ENCODE data around the gene NOM1.
"Not testable (repeated sequence)": the region's sequence is repeated elsewhere in the genome, so short reads cannot be mapped to it uniquely, and the experiment has no call there.

NOM1 gene

GRCh38 chr7:156949541-156950380, at the start of gene NOM1:
Gene NOM1 (plus strand): TSS chr7:156949712. CDS start chr7:156949738, 26 bp downstream.
- peak within 1 kb of the TSS; percentile 97 for H3K4me3 ChIP-seq (replicated peaks; ENCODE audit: low read depth, low read length)
- peak; percentile 89 for DNase-seq (ENCODE audit: extremely low read depth, insufficient read length)
- TF ChIP-seq CTCF (IDR thresholded peaks at IDR 0.05; ENCODE audit: insufficient read depth, low read length, poor library complexity, severe bottlenecking), result no peak
- H3K36me3 ChIP-seq (ENCODE audit: control insufficient read depth, insufficient read depth, low read length), result peaks cover 12% of the 10 kb centered on the region
- H3K27me3 ChIP-seq (replicated peaks; ENCODE audit: control insufficient read depth, insufficient read depth, low read length), result no peaks in the 10 kb centered on the region

GRCh38 chr7:156900093-156900492, 49.4 kb upstream of the NOM1 start:
- H3K27me3 ChIP-seq (replicated peaks; ENCODE audit: control insufficient read depth, insufficient read depth, low read length); H3K36me3 ChIP-seq (ENCODE audit: control insufficient read depth, insufficient read depth, low read length); H3K4me3 ChIP-seq (replicated peaks; ENCODE audit: low read depth, low read length); DNase-seq (ENCODE audit: extremely low read depth, insufficient read length): not testable (repeated sequence)

- TF ChIP-seq CTCF (IDR thresholded peaks at IDR 0.05; ENCODE audit: insufficient read depth, low read length, poor library complexity, severe bottlenecking), result no peak
- no peak overlapping the region for H3K4me3 ChIP-seq (replicated peaks; ENCODE audit: low read depth, low read length)
- H3K36me3 ChIP-seq (ENCODE audit: control insufficient read depth, insufficient read depth, low read length), result no peaks in the 10 kb centered on the region
- H3K27me3 ChIP-seq (replicated peaks; ENCODE audit: control insufficient read depth, insufficient read depth, low read length), result no peaks in the 10 kb centered on the region
- no peak for DNase-seq (ENCODE audit: extremely low read depth, insufficient read length)
These were observed 46.1 kb upstream of the NOM1 start for GRCh38 chr7:156903232-156903909.

GRCh38 chr7:156906200-156906649, 43.3 kb upstream of the NOM1 start:
- Histone ChIP-seq H3K27me3 (replicated peaks; ENCODE audit: control insufficient read depth, insufficient read depth, low read length) (no peaks in the 10 kb centered on the region), H3K4me3 (replicated peaks; ENCODE audit: low read depth, low read length) (no peak overlapping the region), H3K36me3 (ENCODE audit: control insufficient read depth, insufficient read depth, low read length) (no peaks in the 10 kb centered on the region)
- no peak for TF ChIP-seq CTCF (IDR thresholded peaks at IDR 0.05; ENCODE audit: insufficient read depth, low read length, poor library complexity, severe bottlenecking)
- no peak for DNase-seq (ENCODE audit: extremely low read depth, insufficient read length)

- Histone ChIP-seq H3K27me3 (replicated peaks; ENCODE audit: control insufficient read depth, insufficient read depth, low read length) (no peaks in the 10 kb centered on the region), H3K36me3 (ENCODE audit: control insufficient read depth, insufficient read depth, low read length) (no peaks in the 10 kb centered on the region), H3K4me3 (replicated peaks; ENCODE audit: low read depth, low read length) (no peak overlapping the region)
- no peak for TF ChIP-seq CTCF (IDR thresholded peaks at IDR 0.05; ENCODE audit: insufficient read depth, low read length, poor library complexity, severe bottlenecking)
- DNase-seq (ENCODE audit: extremely low read depth, insufficient read length), result no peak
These were observed 41.9 kb upstream of the NOM1 start for GRCh38 chr7:156907656-156908055.

GRCh38 chr7:156909574-156910252, 39.8 kb upstream of the NOM1 start:
- not testable (repeated sequence) for DNase-seq (ENCODE audit: extremely low read depth, insufficient read length); H3K27me3 ChIP-seq (replicated peaks; ENCODE audit: control insufficient read depth, insufficient read depth, low read length); H3K4me3 ChIP-seq (replicated peaks; ENCODE audit: low read depth, low read length); H3K36me3 ChIP-seq (ENCODE audit: control insufficient read depth, insufficient read depth, low read length)
